Measurements from ENCODE around the gene CMTM7.

DNA sequence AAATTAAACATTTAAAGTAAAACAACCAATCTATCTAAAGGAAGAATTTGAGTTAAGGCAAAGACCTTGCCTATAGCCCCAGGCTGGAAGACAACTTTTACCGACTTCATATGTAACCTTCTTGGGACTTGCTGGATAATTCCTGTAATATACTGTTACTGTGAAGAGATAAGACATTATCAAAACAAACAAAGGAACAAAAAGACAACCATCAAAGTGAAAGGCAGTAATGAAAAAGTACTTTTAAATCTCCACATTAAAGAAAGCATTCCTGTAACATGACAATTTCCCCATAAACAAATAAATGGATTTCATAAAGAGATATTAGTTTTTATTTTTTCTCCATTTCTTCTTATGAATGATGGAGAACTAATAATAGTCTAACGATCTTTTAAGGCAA, 108.6 kb downstream of the CMTM7 start:
- TF ChIP-seq REST (IDR thresholded peaks at IDR 0.05; ENCODE audit: borderline replicate concordance in 1 of 2, low read depth in 1 of 2, low read length in 2 of 2), result no peak
- TF ChIP-seq CCAR2 (optimal IDR thresholded peaks at IDR 0.05; ENCODE audit: low read depth, low read length), result no peak
- TF ChIP-seq ZMAT3 (CRISPR knock-in tag; conservative IDR thresholded peaks at IDR 0.05), result no peak
- TF ChIP-seq, protein P1, sequence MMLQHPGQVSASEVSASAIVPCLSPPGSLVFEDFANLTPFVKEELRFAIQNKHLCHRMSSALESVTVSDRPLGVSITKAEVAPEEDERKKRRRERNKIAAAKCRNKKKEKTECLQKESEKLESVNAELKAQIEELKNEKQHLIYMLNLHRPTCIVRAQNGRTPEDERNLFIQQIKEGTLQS (CRISPR knock-in tag; IDR thresholded peaks at IDR 0.05), result no peak
- TF ChIP-seq EZH2 (conservative IDR thresholded peaks at IDR 0.05; ENCODE audit: low read depth, low read length), result no peak
- TF ChIP-seq CTCF (CRISPR knock-in tag; IDR thresholded peaks at IDR 0.05), result no peak
